ENCODE results near the gene MICU1.

Gene MICU1

GRCh38 chr10:72601144-72601543, 24.7 kb downstream of the MICU1 start:
- DNase-seq (ENCODE audit: low read depth, low spot score): no peak
- TF ChIP-seq SUZ12 (IDR thresholded peaks at IDR 0.05; ENCODE audit: extremely low read depth, insufficient read depth, insufficient read length): no peak
- TF ChIP-seq YY1 (IDR thresholded peaks at IDR 0.05; ENCODE audit: insufficient read depth, insufficient read length): no peak
- TF ChIP-seq ZNF274 (IDR thresholded peaks at IDR 0.05; ENCODE audit: low read depth, low read length): no peak
- no peaks in the 10 kb centered on the region for H3K36me3 ChIP-seq (ENCODE audit: insufficient read depth, insufficient read length, low read length)

GRCh38 chr10:72598769-72599701, 26.8 kb downstream of the MICU1 start:
- Histone ChIP-seq H3K4me1 (ENCODE audit: insufficient read depth, insufficient read length) (no peaks in the 10 kb centered on the region), H3K27me3 (ENCODE audit: insufficient read depth, insufficient read length) (no peaks in the 10 kb centered on the region), H3K36me3 (ENCODE audit: insufficient read depth, insufficient read length, low read length) (no peaks in the 10 kb centered on the region), H3K9me3 (ENCODE audit: insufficient read depth, low read length) (no peaks in the 10 kb centered on the region), H3K4me3 (ENCODE audit: insufficient read length, low read depth) (no peak overlapping the region), H3K9ac (ENCODE audit: insufficient read length, low read depth) (no peak overlapping the region)
- DNase-seq (ENCODE audit: low read depth, low spot score): no peak
- TF ChIP-seq SUZ12 (IDR thresholded peaks at IDR 0.05; ENCODE audit: extremely low read depth, insufficient read depth, insufficient read length): no peak
- TF ChIP-seq YY1 (IDR thresholded peaks at IDR 0.05; ENCODE audit: insufficient read depth, insufficient read length): no peak
- no peak for TF ChIP-seq ZNF274 (IDR thresholded peaks at IDR 0.05; ENCODE audit: low read depth, low read length)

More at GRCh38 chr10:72601144-72601543, 24.7 kb downstream of the MICU1 start:
- Histone ChIP-seq H3K9ac (ENCODE audit: insufficient read length, low read depth) (no peak overlapping the region), H3K4me3 (ENCODE audit: insufficient read length, low read depth) (no peak overlapping the region), H3K27me3 (ENCODE audit: insufficient read depth, insufficient read length) (no peaks in the 10 kb centered on the region), H3K9me3 (ENCODE audit: insufficient read depth, low read length) (no peaks in the 10 kb centered on the region), H3K4me1 (ENCODE audit: insufficient read depth, insufficient read length) (no peaks in the 10 kb centered on the region)

GRCh38 chr10:72597897-72598296, 28.0 kb downstream of the MICU1 start:
- Histone ChIP-seq H3K27me3 (ENCODE audit: insufficient read depth, insufficient read length) (no peaks in the 10 kb centered on the region), H3K9ac (ENCODE audit: insufficient read length, low read depth) (no peak overlapping the region), H3K4me1 (ENCODE audit: insufficient read depth, insufficient read length) (no peaks in the 10 kb centered on the region), H3K9me3 (ENCODE audit: insufficient read depth, low read length) (no peaks in the 10 kb centered on the region), H3K36me3 (ENCODE audit: insufficient read depth, insufficient read length, low read length) (no peaks in the 10 kb centered on the region), H3K4me3 (ENCODE audit: insufficient read length, low read depth) (no peak overlapping the region)
- TF ChIP-seq YY1 (IDR thresholded peaks at IDR 0.05; ENCODE audit: insufficient read depth, insufficient read length) (no peak), ZNF274 (IDR thresholded peaks at IDR 0.05; ENCODE audit: low read depth, low read length) (no peak), SUZ12 (IDR thresholded peaks at IDR 0.05; ENCODE audit: extremely low read depth, insufficient read depth, insufficient read length) (no peak)
- no peak for DNase-seq (ENCODE audit: low read depth, low spot score)

GRCh38 chr10:72595436-72595835, 30.4 kb downstream of the MICU1 start:
- no peaks in the 10 kb centered on the region for H3K36me3 ChIP-seq (ENCODE audit: insufficient read depth, insufficient read length, low read length)
- no peaks in the 10 kb centered on the region for H3K27me3 ChIP-seq (ENCODE audit: insufficient read depth, insufficient read length)
- no peak for DNase-seq (ENCODE audit: low read depth, low spot score)
- H3K4me1 ChIP-seq (ENCODE audit: insufficient read depth, insufficient read length): no peaks in the 10 kb centered on the region
- H3K9me3 ChIP-seq (ENCODE audit: insufficient read depth, low read length): no peaks in the 10 kb centered on the region
- TF ChIP-seq SUZ12 (IDR thresholded peaks at IDR 0.05; ENCODE audit: extremely low read depth, insufficient read depth, insufficient read length) (no peak), YY1 (IDR thresholded peaks at IDR 0.05; ENCODE audit: insufficient read depth, insufficient read length) (no peak), ZNF274 (IDR thresholded peaks at IDR 0.05; ENCODE audit: low read depth, low read length) (no peak)
- no peak overlapping the region for H3K4me3 ChIP-seq (ENCODE audit: insufficient read length, low read depth)
- no peak overlapping the region for H3K9ac ChIP-seq (ENCODE audit: insufficient read length, low read depth)

GRCh38 chr10:72593963-72594362, 31.9 kb downstream of the MICU1 start:
- Histone ChIP-seq H3K9ac (ENCODE audit: insufficient read length, low read depth) (no peak overlapping the region), H3K27me3 (ENCODE audit: insufficient read depth, insufficient read length) (no peaks in the 10 kb centered on the region), H3K36me3 (ENCODE audit: insufficient read depth, insufficient read length, low read length) (no peaks in the 10 kb centered on the region), H3K4me3 (ENCODE audit: insufficient read length, low read depth) (no peak overlapping the region), H3K4me1 (ENCODE audit: insufficient read depth, insufficient read length) (no peaks in the 10 kb centered on the region), H3K9me3 (ENCODE audit: insufficient read depth, low read length) (no peaks in the 10 kb centered on the region)
- TF ChIP-seq ZNF274 (IDR thresholded peaks at IDR 0.05; ENCODE audit: low read depth, low read length) (no peak), YY1 (IDR thresholded peaks at IDR 0.05; ENCODE audit: insufficient read depth, insufficient read length) (no peak), SUZ12 (IDR thresholded peaks at IDR 0.05; ENCODE audit: extremely low read depth, insufficient read depth, insufficient read length) (no peak)
- DNase-seq (ENCODE audit: low read depth, low spot score): no peak

- no peak for DNase-seq (ENCODE audit: low read depth, low spot score)
- Histone ChIP-seq H3K9ac (ENCODE audit: insufficient read length, low read depth) (no peak overlapping the region), H3K4me3 (ENCODE audit: insufficient read length, low read depth) (no peak overlapping the region), H3K4me1 (ENCODE audit: insufficient read depth, insufficient read length) (no peaks in the 10 kb centered on the region), H3K27me3 (ENCODE audit: insufficient read depth, insufficient read length) (no peaks in the 10 kb centered on the region), H3K9me3 (ENCODE audit: insufficient read depth, low read length) (no peaks in the 10 kb centered on the region), H3K36me3 (ENCODE audit: insufficient read depth, insufficient read length, low read length) (no peaks in the 10 kb centered on the region)
- TF ChIP-seq SUZ12 (IDR thresholded peaks at IDR 0.05; ENCODE audit: extremely low read depth, insufficient read depth, insufficient read length): no peak
- TF ChIP-seq YY1 (IDR thresholded peaks at IDR 0.05; ENCODE audit: insufficient read depth, insufficient read length): no peak
- TF ChIP-seq ZNF274 (IDR thresholded peaks at IDR 0.05; ENCODE audit: low read depth, low read length): no peak
Measured at GRCh38 chr10:72588266-72588665, 37.6 kb downstream of the MICU1 start.

- no peaks in the 10 kb centered on the region for H3K9me3 ChIP-seq (ENCODE audit: insufficient read depth, low read length)
- no peak overlapping the region for H3K4me3 ChIP-seq (ENCODE audit: insufficient read length, low read depth)
- no peaks in the 10 kb centered on the region for H3K27me3 ChIP-seq (ENCODE audit: insufficient read depth, insufficient read length)
- H3K4me1 ChIP-seq (ENCODE audit: insufficient read depth, insufficient read length): no peaks in the 10 kb centered on the region
- no peak overlapping the region for H3K9ac ChIP-seq (ENCODE audit: insufficient read length, low read depth)
- no peaks in the 10 kb centered on the region for H3K36me3 ChIP-seq (ENCODE audit: insufficient read depth, insufficient read length, low read length)
- DNase-seq (ENCODE audit: low read depth, low spot score): no peak
- TF ChIP-seq ZNF274 (IDR thresholded peaks at IDR 0.05; ENCODE audit: low read depth, low read length) (no peak), SUZ12 (IDR thresholded peaks at IDR 0.05; ENCODE audit: extremely low read depth, insufficient read depth, insufficient read length) (no peak)
Measured at GRCh38 chr10:72587568-72587967, 38.3 kb downstream of the MICU1 start.

All from NT2/D1 (cell line).